ENCODE data around the gene LGSN. TPM values are rescaled to one million over a fixed set of nuclear protein-coding genes. Genes with fewer than 3 reads are reported as not detected.
"Not testable (repeated sequence)": the region's sequence is repeated elsewhere in the genome, so short reads cannot be mapped to it uniquely, and the experiment has no call there.

LGSN gene
- total and polyA plus RNA-seq, 8 donors: 0.03 to 0.55 (median 0.06) TPM; not detected in 5

DNA sequence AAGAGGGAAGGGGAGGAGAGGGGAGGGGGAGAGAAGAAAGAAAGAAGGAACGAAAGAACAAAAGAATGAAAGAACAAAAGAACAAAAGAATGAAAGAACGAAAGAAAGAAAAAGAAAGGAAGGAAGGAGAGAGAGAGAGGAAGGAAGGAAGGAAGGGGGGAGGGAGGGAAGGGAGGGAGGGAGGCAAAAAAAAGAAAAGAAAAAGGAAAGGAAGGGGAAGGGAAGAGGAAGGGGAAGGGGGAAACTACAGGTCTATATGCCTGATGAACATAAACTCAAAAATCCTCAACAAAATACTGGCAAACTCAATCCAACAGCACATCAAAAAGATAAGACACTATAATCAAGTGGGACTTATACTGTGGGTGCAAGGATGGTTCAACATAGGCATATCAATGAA, 13.7 kb upstream of the LGSN start:
- peaks cover 0 to 3% (median 0%) of the 10 kb centered on the region in 4 donors for H3K9me3 ChIP-seq
- intact Hi-C loops (cut with DNase I; ENCODE audit: low total_unique reads): no loop called here
- H3K27ac ChIP-seq: no peak overlapping the region
- TF ChIP-seq POLR2AphosphoS5 (IDR thresholded peaks at IDR 0.05) (no peak), EP300 (IDR thresholded peaks at IDR 0.05) (no peak), POLR2A (IDR thresholded peaks at IDR 0.05) (no peak), CTCF (IDR thresholded peaks at IDR 0.05) (no peak)
- no peaks in the 10 kb centered on the region for H3K27me3 ChIP-seq
- WGBS, 5 donors: 80 to 84% (median 83%) methylated on average over 2 of the region's 2 CpGs
- DNase-seq: no peak
- H3K4me1 ChIP-seq: no peaks in the 10 kb centered on the region
- H3K4me3 ChIP-seq: no peak overlapping the region
- H3K36me3 ChIP-seq: no peaks in the 10 kb centered on the region

DNA sequence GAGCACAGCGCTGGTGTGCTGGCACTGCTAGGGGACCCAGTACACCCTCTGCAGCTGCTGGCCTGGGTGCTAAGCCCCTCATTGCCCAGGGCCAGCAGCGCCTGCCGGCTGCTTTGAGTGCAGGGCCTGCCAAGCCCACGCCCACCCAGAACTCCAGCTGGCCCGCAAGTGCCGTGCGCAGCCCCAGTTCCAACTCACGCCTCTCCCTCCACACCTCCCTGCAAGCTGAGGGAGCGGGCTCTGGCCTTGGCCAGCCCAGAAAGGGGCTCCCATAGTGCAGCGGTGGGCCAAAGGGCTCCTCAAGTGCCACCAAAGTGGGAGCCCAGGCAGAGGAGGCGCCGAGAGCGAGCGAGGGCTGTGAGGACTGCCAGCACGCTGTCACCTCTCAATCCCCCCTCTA, 6.8 kb upstream of the LGSN start:
- H3K9me3 ChIP-seq: peaks cover 0 to 12% (median 10%) of the 10 kb centered on the region in 4 donors
- H3K4me1 ChIP-seq; H3K27ac ChIP-seq; H3K36me3 ChIP-seq; H3K27me3 ChIP-seq; DNase-seq; intact Hi-C loops (cut with DNase I; ENCODE audit: low total_unique reads); H3K4me3 ChIP-seq: not testable (repeated sequence)
- 93 to 100% (median 97%) methylated on average over 6 to 15 of the region's 15 CpGs for WGBS, 5 donors

GRCh38 chr6:63322981-63323380, 3.2 kb upstream of the LGSN start:
- intact Hi-C loops (cut with DNase I; ENCODE audit: low total_unique reads): no loop called here
- Histone ChIP-seq H3K4me1 (no peaks in the 10 kb centered on the region), H3K27ac (no peak overlapping the region), H3K27me3 (no peaks in the 10 kb centered on the region), H3K36me3 (no peaks in the 10 kb centered on the region), H3K4me3 (no peak overlapping the region), H3K9me3 (peaks cover 0 to 12% (median 10%) of the 10 kb centered on the region in 4 donors)
- DNase-seq: no peak
- TF ChIP-seq EP300 (IDR thresholded peaks at IDR 0.05) (no peak), POLR2A (IDR thresholded peaks at IDR 0.05) (no peak), CTCF (IDR thresholded peaks at IDR 0.05) (no peak), POLR2AphosphoS5 (IDR thresholded peaks at IDR 0.05) (no peak)
- 86 to 93% (median 90%) methylated on average over 1 of the region's 1 CpG for WGBS, 5 donors

DNA sequence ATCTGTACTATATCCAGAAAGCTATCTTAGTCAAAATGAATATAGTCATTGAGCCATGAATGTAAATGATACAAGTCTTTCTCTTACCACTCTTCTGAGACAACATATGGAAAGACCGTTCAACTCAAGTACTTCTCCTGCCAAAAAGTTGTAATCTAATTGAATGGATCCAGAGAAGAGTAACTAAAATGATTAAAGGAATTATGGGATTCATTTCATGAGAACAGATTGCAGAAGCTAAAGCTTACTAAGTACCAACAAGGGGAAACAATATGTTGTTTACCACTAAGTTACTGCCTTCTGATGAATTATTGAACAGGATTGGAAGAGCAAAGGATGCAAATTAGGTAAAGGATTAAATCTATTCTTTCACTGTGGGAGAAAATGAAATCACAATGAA, 2.0 kb upstream of the LGSN start:
- intact Hi-C loops (cut with DNase I; ENCODE audit: low total_unique reads): no loop called here
- Histone ChIP-seq H3K4me3 (no peak overlapping the region), H3K27me3 (no peaks in the 10 kb centered on the region), H3K9me3 (peaks cover 0 to 9% (median 6%) of the 10 kb centered on the region in 4 donors), H3K36me3 (no peaks in the 10 kb centered on the region), H3K27ac (no peak overlapping the region), H3K4me1 (no peaks in the 10 kb centered on the region)
- TF ChIP-seq CTCF (IDR thresholded peaks at IDR 0.05) (no peak), POLR2AphosphoS5 (IDR thresholded peaks at IDR 0.05) (no peak), POLR2A (IDR thresholded peaks at IDR 0.05) (no peak), EP300 (IDR thresholded peaks at IDR 0.05) (no peak)
- no peak for DNase-seq
- 72 to 92% (median 89%) methylated on average over 1 of the region's 1 CpG for WGBS, 5 donors

- H3K4me1 ChIP-seq: no peaks in the 10 kb centered on the region
- no peak for DNase-seq
- TF ChIP-seq CTCF (IDR thresholded peaks at IDR 0.05) (no peak), POLR2A (IDR thresholded peaks at IDR 0.05) (no peak), EP300 (IDR thresholded peaks at IDR 0.05) (no peak), POLR2AphosphoS5 (IDR thresholded peaks at IDR 0.05) (no peak)
- WGBS, 5 donors: 14 to 57% (median 29%) methylated on average over 1 of the region's 1 CpG
- no peaks in the 10 kb centered on the region for H3K36me3 ChIP-seq
- H3K4me3 ChIP-seq: no peak overlapping the region
- no peaks in the 10 kb centered on the region for H3K27me3 ChIP-seq
- intact Hi-C loops (cut with DNase I; ENCODE audit: low total_unique reads): no loop called here
- no peak overlapping the region for H3K27ac ChIP-seq
- no peaks in the 10 kb centered on the region for H3K9me3 ChIP-seq
Observed at GRCh38 chr6:63317641-63318040, 2.1 kb downstream of the LGSN start.

Measured in stomach (tissue), 9 donors.